Liver (tissue), 9 donors: ENCODE measurements around the gene SLC27A4. TPM values are rescaled to one million over a fixed set of nuclear protein-coding genes. Genes with fewer than 3 reads are reported as not detected.

Source experiments
- DNase-seq: peaks from one replicate; pipeline ENCODE4 v3.0.0-alpha.2; 2017; ENCODE audit warnings: low spot score
- H3K27ac ChIP-seq, 2 donors: one replicate each; pipeline ENCODE4 v1.7.0; 2013; ENCODE audit warnings: inconsistent platforms in 2 of 2, low read length in 2 of 2, control low read depth in 1 of 2, low read depth in 1 of 2, mild to moderate bottlenecking in 1 of 2
- H3K27me3 ChIP-seq, 4 donors: one replicate each; pipeline versions ENCODE4 v1.6.1 to v1.7.0; 2013; ENCODE audit warnings: low read length in 3 of 4, inconsistent platforms in 1 of 4, mild to moderate bottlenecking in 1 of 4, moderate library complexity in 1 of 4; ENCODE audit not compliant: control insufficient read depth in 4 of 4, insufficient read depth in 4 of 4
- H3K36me3 ChIP-seq, 4 donors: one replicate each; pipeline versions ENCODE4 v1.6.1 to v1.7.0; 2013; ENCODE audit warnings: low read length in 3 of 4, mild to moderate bottlenecking in 3 of 4, low read depth in 1 of 4, moderate library complexity in 1 of 4; ENCODE audit not compliant: control insufficient read depth in 4 of 4, insufficient read depth in 3 of 4
- H3K4me1 ChIP-seq, 4 donors: one replicate each; pipeline versions ENCODE4 v1.6.1 to v1.7.0; 2013; ENCODE audit warnings: low read length in 3 of 4, mild to moderate bottlenecking in 3 of 4, moderate library complexity in 1 of 4; ENCODE audit not compliant: control insufficient read depth in 4 of 4, insufficient read depth in 4 of 4
- H3K4me3 ChIP-seq, 3 donors: one replicate each; pipeline versions ENCODE4 v1.6.1 to v1.7.0; 2013; ENCODE audit warnings: low read length in 3 of 3, control low read depth in 1 of 3, low read depth in 1 of 3, mild to moderate bottlenecking in 1 of 3
- H3K9ac ChIP-seq, 2 donors: one replicate each; pipeline ENCODE4 v1.7.0; 2013; ENCODE audit warnings: low read length in 2 of 2, mild to moderate bottlenecking in 2 of 2, moderate library complexity in 2 of 2, control low read depth in 1 of 2, low read depth in 1 of 2
- H3K9me3 ChIP-seq, 4 donors: one replicate each; pipeline versions ENCODE4 v1.6.1 to v1.7.0; 2013; ENCODE audit warnings: low read length in 3 of 4; ENCODE audit not compliant: control insufficient read depth in 4 of 4
- ATF3 ChIP-seq: IDR thresholded peaks from 2 replicates; pipeline ENCODE4 v1.6.1; 2016; ENCODE audit warnings: antibody characterized with exemption
- FOXA1 ChIP-seq: IDR thresholded peaks from 2 replicates; pipeline ENCODE4 v1.6.1; 2016; ENCODE audit warnings: antibody characterized with exemption
- GABPA ChIP-seq, 2 donors: IDR thresholded peaks in 1 of 2; conservative IDR thresholded peaks in 1 of 2; 2 replicates each; pipeline ENCODE4 v1.6.1; 2016; ENCODE audit warnings: antibody characterized with exemption in 2 of 2, mild to moderate bottlenecking in 1 of 2, moderate library complexity in 1 of 2
- HNF4A ChIP-seq, 2 donors: conservative IDR thresholded peaks; 2 replicates each; pipeline ENCODE4 v1.6.1; 2016; ENCODE audit warnings: antibody characterized with exemption in 2 of 2, mild to moderate bottlenecking in 2 of 2
- HNF4G ChIP-seq: IDR thresholded peaks from 2 replicates; pipeline ENCODE4 v1.6.1; 2016; ENCODE audit warnings: antibody characterized with exemption
- JUND ChIP-seq, 2 donors: IDR thresholded peaks; 2 replicates each; pipeline ENCODE4 v1.6.1; 2016; ENCODE audit warnings: antibody characterized with exemption in 2 of 2
- NR2F2 ChIP-seq: IDR thresholded peaks from 2 replicates; pipeline ENCODE4 v1.6.1; 2016; ENCODE audit warnings: antibody characterized with exemption
- RAD21 ChIP-seq, 2 donors: IDR thresholded peaks; 2 replicates each; pipeline ENCODE4 v1.6.1; 2016; ENCODE audit warnings: antibody characterized with exemption in 2 of 2, mild to moderate bottlenecking in 2 of 2
- RXRA ChIP-seq, 2 donors: IDR thresholded peaks; 2 replicates each; pipeline ENCODE4 v1.6.1; 2017 to 2018; ENCODE audit warnings: antibody characterized with exemption in 2 of 2, mild to moderate bottlenecking in 1 of 2
- SP1 ChIP-seq: IDR thresholded peaks from 2 replicates; pipeline ENCODE4 v1.6.1; 2018; ENCODE audit warnings: antibody characterized with exemption, mild to moderate bottlenecking
- TAF1 ChIP-seq: conservative IDR thresholded peaks from 2 replicates; pipeline ENCODE4 v1.6.1; 2016; ENCODE audit warnings: antibody characterized with exemption, mild to moderate bottlenecking
- YY1 ChIP-seq: IDR thresholded peaks from 2 replicates; pipeline ENCODE4 v1.6.1; 2016; ENCODE audit warnings: antibody characterized with exemption, mild to moderate bottlenecking
- WGBS: extraction: QIAGEN DNeasy Blood & Tissue Kit; methylation state at CpG from one replicate; pipeline ENCODE4 v1.1.7; 2013; 5-methylcytosine and 5-hydroxymethylcytosine counted together
- polyA plus RNA-seq, 2 donors: library from polyadenylated mRNA; stranded (reverse) in 1 of 2; unstranded in 1 of 2; fragments of 200-250 nt in 1 of 2; fragments of >200 nt in 1 of 2; fragmentation: Nextera tagmentation in 1 of 2; extraction: Ambion mirVana in 1 of 2; gene quantifications; one replicate each; pipeline versions ENCODE4 v1.2.1 to v1.2.3, GENCODE V29; 2013 to 2015
- total RNA-seq, 2 donors: library from RNA; depleted of rRNA; stranded (reverse); fragments of >200 nt; gene quantifications; one replicate each; pipeline ENCODE4 v1.2.3, GENCODE V29; 2014
- TF ChIP-seq, protein P1 (sequence below): IDR thresholded peaks from 2 replicates; pipeline ENCODE4 v1.6.1; 2016; ENCODE audit warnings: antibody characterized with exemption
- TF ChIP-seq, protein P2 (sequence below): fragments of 150-350 bp; IDR thresholded peaks from 2 replicates; pipeline ENCODE4 v1.5.1; 2017; ENCODE audit warnings: improper control_type of control experiment, low read depth, low read length; ENCODE audit not compliant: missing input control
- TF ChIP-seq, protein P3 (sequence below): IDR thresholded peaks from 2 replicates; pipeline ENCODE4 v1.6.1; 2016; ENCODE audit warnings: antibody characterized with exemption
- TF ChIP-seq, protein P4 (sequence below): IDR thresholded peaks from 2 replicates; pipeline ENCODE4 v1.6.1; 2016; ENCODE audit warnings: antibody characterized with exemption, mild to moderate bottlenecking
- donor health status: healthy.
- donor health status: healthy.
- donor health status: healthy.
- donor health status: healthy.
- donor health status: healthy.

Gene SLC27A4
- total and polyA plus RNA-seq, 4 donors, result 5.9 to 36.4 (median 14.7) TPM

DNA sequence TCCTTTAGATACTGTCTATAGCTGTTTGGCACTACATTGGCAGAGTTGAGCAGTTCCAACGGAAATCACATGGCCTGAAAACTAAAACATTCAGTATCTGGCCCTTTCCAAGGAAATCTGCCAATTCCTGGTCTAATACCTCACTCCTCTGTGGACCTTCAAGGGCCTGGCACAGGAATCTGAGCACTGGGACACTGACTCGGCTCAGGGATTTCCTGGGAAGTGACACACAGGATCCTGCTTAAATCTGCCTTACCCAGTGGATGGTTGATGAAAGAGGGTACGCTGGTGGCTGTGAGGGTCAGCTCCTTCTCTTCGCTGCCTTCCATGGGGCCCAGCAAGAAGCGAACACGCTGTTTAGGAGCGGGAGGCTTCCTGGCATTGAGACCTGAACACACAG is 19.0 kb upstream of the SLC27A4 start:
- peak overlapping the region; percentile 69 to 89 (median 75) for H3K4me3 ChIP-seq
- H3K4me1 ChIP-seq, result peaks cover 9 to 38% (median 31%) of the 10 kb centered on the region in 4 donors
- no peak overlapping the region for H3K27ac ChIP-seq
- WGBS, result 85% methylated on average over 7 of the region's 7 CpGs
- TF ChIP-seq ATF3, result no peak
- TF ChIP-seq FOXA1, result no peak
- TF ChIP-seq TAF1, result no peak
- TF ChIP-seq GABPA (IDR thresholded peaks at IDR 0.05 in 1 of 2, conservative IDR thresholded peaks at IDR 0.05 in 1 of 2), result no peak
- peaks cover 0 to 27% (median 7%) of the 10 kb centered on the region in 4 donors for H3K36me3 ChIP-seq
- no peak for DNase-seq
- no peaks in the 10 kb centered on the region for H3K9me3 ChIP-seq
- H3K9ac ChIP-seq, result no peak overlapping the region
- no peaks in the 10 kb centered on the region for H3K27me3 ChIP-seq

DNA sequence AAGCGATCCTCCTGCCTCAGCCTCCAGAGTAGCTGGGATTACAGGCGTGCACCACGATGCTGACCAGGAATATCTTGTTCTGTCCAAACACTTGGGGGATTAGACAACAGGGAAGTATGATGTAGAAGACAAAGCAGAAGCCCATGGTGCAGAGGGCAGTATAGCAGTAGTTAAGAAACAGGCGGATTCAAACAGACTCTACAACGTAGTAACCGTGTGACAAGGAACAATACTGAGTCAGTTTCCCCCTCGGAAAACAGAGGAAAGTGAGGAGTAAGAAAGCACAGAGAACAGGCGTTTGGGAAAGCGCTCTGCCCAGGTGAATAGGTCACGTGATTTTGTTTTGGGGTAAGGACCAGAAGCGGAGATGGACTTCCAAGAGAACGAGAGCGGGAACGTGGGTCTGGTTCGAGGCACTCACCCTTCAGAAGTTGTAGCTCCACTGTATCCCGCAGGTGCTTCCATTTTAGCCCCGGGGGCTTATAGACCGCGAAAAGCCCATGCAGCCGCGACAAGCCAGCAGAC is 18.4 kb upstream of the SLC27A4 start:
- 2% methylated on average over 21 of the region's 21 CpGs for WGBS
- Histone ChIP-seq H3K27ac (peak overlapping the region in 1 of 2 donors; percentile 87), H3K9ac (peak overlapping the region; percentile 12 to 21), H3K9me3 (no peaks in the 10 kb centered on the region), H3K4me3 (peak overlapping the region; percentile 69 to 89 (median 75)), H3K36me3 (peaks cover 0 to 22% (median 4%) of the 10 kb centered on the region in 4 donors), H3K27me3 (no peaks in the 10 kb centered on the region), H3K4me1 (peaks cover 9 to 38% (median 31%) of the 10 kb centered on the region in 4 donors)
- DNase-seq, result no peak
- TF ChIP-seq NR2F2 (no peak), JUND (IDR thresholded peaks at IDR 0.05) (no peak), RAD21 (IDR thresholded peaks at IDR 0.05) (no peak), HNF4A (conservative IDR thresholded peaks at IDR 0.05) (no peak), RXRA (IDR thresholded peaks at IDR 0.05) (no peak), YY1 (no peak), FOXA1 (no peak), SP1 (no peak), GABPA (IDR thresholded peaks at IDR 0.05 in 1 of 2, conservative IDR thresholded peaks at IDR 0.05 in 1 of 2) (no peak), TAF1 (no peak)
- TF ChIP-seq, protein P1, sequence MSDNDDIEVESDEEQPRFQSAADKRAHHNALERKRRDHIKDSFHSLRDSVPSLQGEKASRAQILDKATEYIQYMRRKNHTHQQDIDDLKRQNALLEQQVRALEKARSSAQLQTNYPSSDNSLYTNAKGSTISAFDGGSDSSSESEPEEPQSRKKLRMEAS, result no peak
- TF ChIP-seq, protein P2, sequence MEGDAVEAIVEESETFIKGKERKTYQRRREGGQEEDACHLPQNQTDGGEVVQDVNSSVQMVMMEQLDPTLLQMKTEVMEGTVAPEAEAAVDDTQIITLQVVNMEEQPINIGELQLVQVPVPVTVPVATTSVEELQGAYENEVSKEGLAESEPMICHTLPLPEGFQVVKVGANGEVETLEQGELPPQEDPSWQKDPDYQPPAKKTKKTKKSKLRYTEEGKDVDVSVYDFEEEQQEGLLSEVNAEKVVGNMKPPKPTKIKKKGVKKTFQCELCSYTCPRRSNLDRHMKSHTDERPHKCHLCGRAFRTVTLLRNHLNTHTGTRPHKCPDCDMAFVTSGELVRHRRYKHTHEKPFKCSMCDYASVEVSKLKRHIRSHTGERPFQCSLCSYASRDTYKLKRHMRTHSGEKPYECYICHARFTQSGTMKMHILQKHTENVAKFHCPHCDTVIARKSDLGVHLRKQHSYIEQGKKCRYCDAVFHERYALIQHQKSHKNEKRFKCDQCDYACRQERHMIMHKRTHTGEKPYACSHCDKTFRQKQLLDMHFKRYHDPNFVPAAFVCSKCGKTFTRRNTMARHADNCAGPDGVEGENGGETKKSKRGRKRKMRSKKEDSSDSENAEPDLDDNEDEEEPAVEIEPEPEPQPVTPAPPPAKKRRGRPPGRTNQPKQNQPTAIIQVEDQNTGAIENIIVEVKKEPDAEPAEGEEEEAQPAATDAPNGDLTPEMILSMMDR, result no peak

GRCh38 chr9:128322404-128323211 is 17.7 kb upstream of the SLC27A4 start, which contains the start of the genes COQ4 and TRUB2:
COQ4 (plus strand) TSS chr9:128322839; CDS start chr9:128322859, 20 bp downstream.
TRUB2 (minus strand) TSS chr9:128322447; CDS start chr9:128322408, 39 bp downstream.
- peak within 1 kb of the TSS; percentile 87 to 93 for H3K27ac ChIP-seq
- peak; percentile 91 for DNase-seq
- TF ChIP-seq, protein P3, sequence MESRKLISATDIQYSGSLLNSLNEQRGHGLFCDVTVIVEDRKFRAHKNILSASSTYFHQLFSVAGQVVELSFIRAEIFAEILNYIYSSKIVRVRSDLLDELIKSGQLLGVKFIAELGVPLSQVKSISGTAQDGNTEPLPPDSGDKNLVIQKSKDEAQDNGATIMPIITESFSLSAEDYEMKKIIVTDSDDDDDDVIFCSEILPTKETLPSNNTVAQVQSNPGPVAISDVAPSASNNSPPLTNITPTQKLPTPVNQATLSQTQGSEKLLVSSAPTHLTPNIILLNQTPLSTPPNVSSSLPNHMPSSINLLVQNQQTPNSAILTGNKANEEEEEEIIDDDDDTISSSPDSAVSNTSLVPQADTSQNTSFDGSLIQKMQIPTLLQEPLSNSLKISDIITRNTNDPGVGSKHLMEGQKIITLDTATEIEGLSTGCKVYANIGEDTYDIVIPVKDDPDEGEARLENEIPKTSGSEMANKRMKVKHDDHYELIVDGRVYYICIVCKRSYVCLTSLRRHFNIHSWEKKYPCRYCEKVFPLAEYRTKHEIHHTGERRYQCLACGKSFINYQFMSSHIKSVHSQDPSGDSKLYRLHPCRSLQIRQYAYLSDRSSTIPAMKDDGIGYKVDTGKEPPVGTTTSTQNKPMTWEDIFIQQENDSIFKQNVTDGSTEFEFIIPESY, result peak; percentile 95
- TF ChIP-seq TAF1 (no peak), RXRA (IDR thresholded peaks at IDR 0.05) (peak; percentile 42 to 69), HNF4A (conservative IDR thresholded peaks at IDR 0.05) (peak; percentile 28 to 33), HNF4G (no peak), ATF3 (peak; percentile 66), GABPA (IDR thresholded peaks at IDR 0.05 in 1 of 2, conservative IDR thresholded peaks at IDR 0.05 in 1 of 2) (peak; percentile 97 to 99)
- TF ChIP-seq, protein P4, sequence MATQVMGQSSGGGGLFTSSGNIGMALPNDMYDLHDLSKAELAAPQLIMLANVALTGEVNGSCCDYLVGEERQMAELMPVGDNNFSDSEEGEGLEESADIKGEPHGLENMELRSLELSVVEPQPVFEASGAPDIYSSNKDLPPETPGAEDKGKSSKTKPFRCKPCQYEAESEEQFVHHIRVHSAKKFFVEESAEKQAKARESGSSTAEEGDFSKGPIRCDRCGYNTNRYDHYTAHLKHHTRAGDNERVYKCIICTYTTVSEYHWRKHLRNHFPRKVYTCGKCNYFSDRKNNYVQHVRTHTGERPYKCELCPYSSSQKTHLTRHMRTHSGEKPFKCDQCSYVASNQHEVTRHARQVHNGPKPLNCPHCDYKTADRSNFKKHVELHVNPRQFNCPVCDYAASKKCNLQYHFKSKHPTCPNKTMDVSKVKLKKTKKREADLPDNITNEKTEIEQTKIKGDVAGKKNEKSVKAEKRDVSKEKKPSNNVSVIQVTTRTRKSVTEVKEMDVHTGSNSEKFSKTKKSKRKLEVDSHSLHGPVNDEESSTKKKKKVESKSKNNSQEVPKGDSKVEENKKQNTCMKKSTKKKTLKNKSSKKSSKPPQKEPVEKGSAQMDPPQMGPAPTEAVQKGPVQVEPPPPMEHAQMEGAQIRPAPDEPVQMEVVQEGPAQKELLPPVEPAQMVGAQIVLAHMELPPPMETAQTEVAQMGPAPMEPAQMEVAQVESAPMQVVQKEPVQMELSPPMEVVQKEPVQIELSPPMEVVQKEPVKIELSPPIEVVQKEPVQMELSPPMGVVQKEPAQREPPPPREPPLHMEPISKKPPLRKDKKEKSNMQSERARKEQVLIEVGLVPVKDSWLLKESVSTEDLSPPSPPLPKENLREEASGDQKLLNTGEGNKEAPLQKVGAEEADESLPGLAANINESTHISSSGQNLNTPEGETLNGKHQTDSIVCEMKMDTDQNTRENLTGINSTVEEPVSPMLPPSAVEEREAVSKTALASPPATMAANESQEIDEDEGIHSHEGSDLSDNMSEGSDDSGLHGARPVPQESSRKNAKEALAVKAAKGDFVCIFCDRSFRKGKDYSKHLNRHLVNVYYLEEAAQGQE, result peak; percentile 69

More at GRCh38 chr9:128322404-128323211, 17.7 kb upstream of the SLC27A4 start, which contains the start of the genes COQ4 and TRUB2:
- Histone ChIP-seq H3K27me3 (no peaks in the 10 kb centered on the region), H3K36me3 (peaks cover 0 to 15% (median 2%) of the 10 kb centered on the region in 4 donors), H3K9me3 (no peaks in the 10 kb centered on the region), H3K4me1 (peaks cover 9 to 38% (median 31%) of the 10 kb centered on the region in 4 donors), H3K4me3 (peak within 1 kb of the TSS; percentile 69 to 89 (median 75)), H3K9ac (peak within 1 kb of the TSS; percentile 21 to 88)
- under 1% methylated on average over 83 of the region's 83 CpGs for WGBS
